ENCODE data around the gene IFI44.
A peak's percentile ranks its signal among the peaks of the same experiment; 100 is the strongest.

IFI44 gene, protein sequence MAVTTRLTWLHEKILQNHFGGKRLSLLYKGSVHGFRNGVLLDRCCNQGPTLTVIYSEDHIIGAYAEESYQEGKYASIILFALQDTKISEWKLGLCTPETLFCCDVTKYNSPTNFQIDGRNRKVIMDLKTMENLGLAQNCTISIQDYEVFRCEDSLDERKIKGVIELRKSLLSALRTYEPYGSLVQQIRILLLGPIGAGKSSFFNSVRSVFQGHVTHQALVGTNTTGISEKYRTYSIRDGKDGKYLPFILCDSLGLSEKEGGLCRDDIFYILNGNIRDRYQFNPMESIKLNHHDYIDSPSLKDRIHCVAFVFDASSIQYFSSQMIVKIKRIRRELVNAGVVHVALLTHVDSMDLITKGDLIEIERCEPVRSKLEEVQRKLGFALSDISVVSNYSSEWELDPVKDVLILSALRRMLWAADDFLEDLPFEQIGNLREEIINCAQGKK

DNA sequence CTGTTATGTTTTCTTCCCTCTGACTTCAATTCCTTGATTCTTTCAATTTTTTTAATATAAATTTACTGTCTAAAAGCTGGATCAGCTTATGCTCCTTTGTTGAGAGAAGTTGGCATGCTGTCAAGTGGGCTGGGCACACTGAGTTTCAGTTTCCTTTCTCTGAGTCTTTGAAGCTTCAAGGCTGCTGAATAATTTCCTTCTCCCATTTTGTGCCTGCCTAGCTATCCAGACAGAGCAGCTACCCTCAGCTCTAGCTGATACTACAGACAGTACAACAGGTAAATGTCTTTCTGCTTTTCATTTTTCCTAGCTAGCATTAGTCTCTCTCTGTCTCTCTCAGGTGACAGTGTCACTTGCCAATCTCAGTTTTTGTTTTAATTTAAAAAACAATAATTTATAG is at the start of gene IFI44:
TSS of gene IFI44 (plus strand) at position 204 of the 400 bp plus-strand sequence. CDS start 365 bp downstream, outside the sequence.
- Histone ChIP-seq H3K9ac (ENCODE audit: low read depth in 1 of 2, low read length in 2 of 2) (peak within 1 kb of the TSS; percentile 31 to 49), H3K4me1 (ENCODE audit: control insufficient read depth in 1 of 2, insufficient read depth in 2 of 2, low read length in 2 of 2) (peaks cover 5 to 8% of the 10 kb centered on the region in 2 donors), H3K4me3 (ENCODE audit: low read depth in 1 of 2, low read length in 2 of 2) (peak within 1 kb of the TSS; percentile 65 to 67), H3K27ac (ENCODE audit: low read depth, low read length) (no peak within 1 kb of the TSS), H3K9me3 (ENCODE audit: control insufficient read depth in 1 of 2, low read length in 2 of 2) (peaks cover 0 to 2% of the 10 kb centered on the region in 2 donors), H3K36me3 (ENCODE audit: control insufficient read depth in 1 of 2, insufficient read depth in 2 of 2, low read length in 2 of 2) (no peaks in the 10 kb centered on the region), H3K27me3 (ENCODE audit: control insufficient read depth in 1 of 2, insufficient read depth in 2 of 2, low read length in 2 of 2) (no peaks in the 10 kb centered on the region)

DNA sequence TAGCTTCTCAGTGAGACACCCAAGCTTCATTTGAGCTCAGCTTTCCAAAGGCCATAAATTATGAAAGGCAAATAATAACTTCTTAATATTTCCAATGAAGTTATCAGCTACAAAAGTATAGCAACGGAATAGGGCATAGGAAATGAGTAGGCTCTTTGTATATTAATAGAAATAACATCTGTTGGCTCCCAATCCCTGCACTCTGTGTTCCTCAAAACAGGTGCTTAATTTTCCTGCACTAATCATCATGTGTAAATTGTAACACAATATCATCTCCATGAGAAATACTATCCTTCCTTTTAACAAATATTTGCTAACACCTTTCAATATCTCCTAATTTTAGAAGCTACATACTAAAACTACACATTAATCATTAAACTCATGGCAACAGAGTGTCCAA is 48.6 kb upstream of the IFI44 start:
- Histone ChIP-seq H3K27me3 (ENCODE audit: control insufficient read depth in 1 of 2, insufficient read depth in 2 of 2, low read length in 2 of 2) (no peaks in the 10 kb centered on the region), H3K4me1 (ENCODE audit: control insufficient read depth in 1 of 2, insufficient read depth in 2 of 2, low read length in 2 of 2) (no peaks in the 10 kb centered on the region), H3K9me3 (ENCODE audit: control insufficient read depth in 1 of 2, low read length in 2 of 2) (no peaks in the 10 kb centered on the region), H3K27ac (ENCODE audit: low read depth, low read length) (no peak overlapping the region), H3K36me3 (ENCODE audit: control insufficient read depth in 1 of 2, insufficient read depth in 2 of 2, low read length in 2 of 2) (no peaks in the 10 kb centered on the region), H3K9ac (ENCODE audit: low read depth in 1 of 2, low read length in 2 of 2) (no peak overlapping the region), H3K4me3 (ENCODE audit: low read depth in 1 of 2, low read length in 2 of 2) (no peak overlapping the region)

DNA sequence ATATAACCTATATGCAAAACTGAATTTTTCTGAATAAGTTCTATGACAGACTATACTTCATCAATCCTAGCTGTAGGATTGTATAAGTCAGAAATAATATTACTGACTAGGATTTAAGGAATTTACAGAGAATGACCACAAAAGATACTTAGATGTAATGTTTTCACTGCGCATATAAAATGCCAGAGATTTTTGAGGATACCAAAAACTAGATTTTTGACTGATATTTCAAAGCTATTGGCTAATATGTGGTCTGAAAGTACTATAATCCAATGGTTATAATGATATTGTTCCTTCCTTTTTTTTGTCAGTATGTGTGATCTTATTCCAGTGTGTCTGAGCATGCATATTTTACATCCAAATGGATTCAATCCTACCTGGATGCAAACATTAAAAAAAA is 46.4 kb upstream of the IFI44 start:
- H3K36me3 ChIP-seq (ENCODE audit: control insufficient read depth in 1 of 2, insufficient read depth in 2 of 2, low read length in 2 of 2), result no peaks in the 10 kb centered on the region
- H3K27me3 ChIP-seq (ENCODE audit: control insufficient read depth in 1 of 2, insufficient read depth in 2 of 2, low read length in 2 of 2), result no peaks in the 10 kb centered on the region
- H3K4me3 ChIP-seq (ENCODE audit: low read depth in 1 of 2, low read length in 2 of 2), result no peak overlapping the region
- no peaks in the 10 kb centered on the region for H3K4me1 ChIP-seq (ENCODE audit: control insufficient read depth in 1 of 2, insufficient read depth in 2 of 2, low read length in 2 of 2)
- H3K9me3 ChIP-seq (ENCODE audit: control insufficient read depth in 1 of 2, low read length in 2 of 2), result no peaks in the 10 kb centered on the region
- H3K9ac ChIP-seq (ENCODE audit: low read depth in 1 of 2, low read length in 2 of 2), result no peak overlapping the region
- H3K27ac ChIP-seq (ENCODE audit: low read depth, low read length), result no peak overlapping the region

DNA sequence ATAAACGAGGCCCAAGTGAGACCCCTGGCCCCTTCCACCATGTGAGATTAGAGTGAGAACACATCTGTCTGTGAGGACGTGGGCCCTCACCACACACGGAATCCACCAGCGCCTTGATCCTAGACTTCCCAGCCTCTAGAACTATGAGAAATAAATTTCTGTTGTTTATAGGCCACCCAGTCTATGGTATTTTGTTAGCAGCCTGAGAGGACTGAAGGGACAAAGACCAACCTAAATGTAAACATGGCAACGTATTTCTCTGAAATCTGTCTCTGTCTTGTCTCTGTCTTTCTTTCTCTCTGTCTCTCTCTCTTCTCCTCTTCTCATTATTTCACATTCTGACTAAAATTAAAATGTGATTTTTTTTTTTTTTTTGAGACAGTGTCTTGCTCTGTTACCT is 45.0 kb upstream of the IFI44 start:
- Histone ChIP-seq H3K9ac (ENCODE audit: low read depth in 1 of 2, low read length in 2 of 2) (no peak overlapping the region), H3K4me3 (ENCODE audit: low read depth in 1 of 2, low read length in 2 of 2) (no peak overlapping the region), H3K36me3 (ENCODE audit: control insufficient read depth in 1 of 2, insufficient read depth in 2 of 2, low read length in 2 of 2) (no peaks in the 10 kb centered on the region), H3K27ac (ENCODE audit: low read depth, low read length) (no peak overlapping the region), H3K27me3 (ENCODE audit: control insufficient read depth in 1 of 2, insufficient read depth in 2 of 2, low read length in 2 of 2) (no peaks in the 10 kb centered on the region), H3K4me1 (ENCODE audit: control insufficient read depth in 1 of 2, insufficient read depth in 2 of 2, low read length in 2 of 2) (no peaks in the 10 kb centered on the region), H3K9me3 (ENCODE audit: control insufficient read depth in 1 of 2, low read length in 2 of 2) (no peaks in the 10 kb centered on the region)

DNA sequence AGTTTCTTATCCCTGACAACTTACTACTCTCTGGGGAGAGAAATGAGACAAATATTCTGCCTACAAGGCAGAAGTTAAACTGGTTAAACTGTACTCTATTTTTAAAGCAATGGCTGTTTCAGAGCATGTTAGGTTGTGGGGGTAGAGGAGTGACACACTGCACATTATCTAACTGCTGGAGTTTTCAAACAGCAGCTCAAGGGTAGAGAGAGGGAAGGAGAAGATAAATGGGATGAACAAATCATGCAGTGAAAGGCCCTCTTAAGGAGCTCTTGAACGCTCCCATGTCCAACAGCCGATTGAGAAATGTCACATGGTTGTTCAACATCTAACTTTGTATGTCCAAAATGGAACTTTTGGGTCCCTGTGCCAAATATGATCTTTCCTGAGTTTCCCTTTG is 43.4 kb upstream of the IFI44 start:
- Histone ChIP-seq H3K36me3 (ENCODE audit: control insufficient read depth in 1 of 2, insufficient read depth in 2 of 2, low read length in 2 of 2) (no peaks in the 10 kb centered on the region), H3K27me3 (ENCODE audit: control insufficient read depth in 1 of 2, insufficient read depth in 2 of 2, low read length in 2 of 2) (no peaks in the 10 kb centered on the region), H3K4me1 (ENCODE audit: control insufficient read depth in 1 of 2, insufficient read depth in 2 of 2, low read length in 2 of 2) (no peaks in the 10 kb centered on the region), H3K9me3 (ENCODE audit: control insufficient read depth in 1 of 2, low read length in 2 of 2) (no peaks in the 10 kb centered on the region), H3K4me3 (ENCODE audit: low read depth in 1 of 2, low read length in 2 of 2) (no peak overlapping the region), H3K9ac (ENCODE audit: low read depth in 1 of 2, low read length in 2 of 2) (no peak overlapping the region), H3K27ac (ENCODE audit: low read depth, low read length) (no peak overlapping the region)

DNA sequence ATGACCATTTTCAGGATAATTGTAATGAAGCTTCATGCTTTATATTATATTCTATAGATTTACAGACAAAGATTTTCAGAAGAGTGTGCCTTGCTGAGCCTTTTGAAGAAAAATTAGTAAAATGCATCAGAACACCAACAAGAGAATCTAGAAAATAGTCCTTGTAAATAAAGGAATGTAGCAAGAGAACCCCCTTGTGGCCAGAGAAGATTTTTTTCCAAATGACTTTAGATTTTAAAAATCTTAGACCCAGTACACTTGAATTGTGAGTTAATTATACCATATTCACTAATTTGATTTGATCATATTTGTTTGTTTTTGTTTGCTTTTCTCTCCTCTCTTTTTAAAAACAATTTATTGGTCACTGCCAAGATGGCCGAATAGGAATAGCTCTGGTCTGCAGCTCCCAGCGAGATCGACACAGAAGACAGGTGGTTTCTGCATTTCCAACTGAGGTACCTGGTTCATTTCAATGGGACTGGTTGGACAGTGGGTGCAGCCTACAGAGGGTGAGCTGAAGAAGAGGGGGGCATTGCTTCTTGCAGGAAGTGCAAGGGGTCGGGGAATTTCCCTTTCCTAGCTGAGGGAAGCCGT is 42.2 kb upstream of the IFI44 start:
- Histone ChIP-seq H3K36me3 (ENCODE audit: control insufficient read depth in 1 of 2, insufficient read depth in 2 of 2, low read length in 2 of 2) (no peaks in the 10 kb centered on the region), H3K4me3 (ENCODE audit: low read depth in 1 of 2, low read length in 2 of 2) (no peak overlapping the region), H3K27ac (ENCODE audit: low read depth, low read length) (no peak overlapping the region), H3K27me3 (ENCODE audit: control insufficient read depth in 1 of 2, insufficient read depth in 2 of 2, low read length in 2 of 2) (no peaks in the 10 kb centered on the region), H3K9me3 (ENCODE audit: control insufficient read depth in 1 of 2, low read length in 2 of 2) (no peaks in the 10 kb centered on the region), H3K9ac (ENCODE audit: low read depth in 1 of 2, low read length in 2 of 2) (no peak overlapping the region), H3K4me1 (ENCODE audit: control insufficient read depth in 1 of 2, insufficient read depth in 2 of 2, low read length in 2 of 2) (no peaks in the 10 kb centered on the region)

DNA sequence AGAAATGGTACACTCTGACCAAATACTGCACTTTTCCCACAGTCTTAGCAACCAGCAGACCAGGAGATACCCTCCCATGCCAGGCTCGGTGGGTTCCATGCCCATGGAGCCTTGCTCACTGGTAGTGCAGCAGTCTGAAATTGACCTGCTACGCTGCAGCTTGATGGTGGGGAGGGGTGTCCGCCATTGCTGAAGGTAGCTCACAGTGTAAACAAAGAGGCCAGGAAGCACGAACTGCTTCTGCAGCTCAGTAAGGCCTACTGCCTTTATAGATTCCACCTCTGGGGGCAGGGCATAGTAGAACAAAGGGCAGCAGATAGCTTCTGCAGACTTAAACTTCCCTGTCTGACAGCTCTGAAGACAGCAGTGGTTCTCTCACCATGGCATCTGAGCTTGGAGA is 41.7 kb upstream of the IFI44 start:
- no peak overlapping the region for H3K9ac ChIP-seq (ENCODE audit: low read depth in 1 of 2, low read length in 2 of 2)
- H3K9me3 ChIP-seq (ENCODE audit: control insufficient read depth in 1 of 2, low read length in 2 of 2), result no peaks in the 10 kb centered on the region
- no peak overlapping the region for H3K27ac ChIP-seq (ENCODE audit: low read depth, low read length)
- H3K36me3 ChIP-seq (ENCODE audit: control insufficient read depth in 1 of 2, insufficient read depth in 2 of 2, low read length in 2 of 2), result no peaks in the 10 kb centered on the region
- no peaks in the 10 kb centered on the region for H3K4me1 ChIP-seq (ENCODE audit: control insufficient read depth in 1 of 2, insufficient read depth in 2 of 2, low read length in 2 of 2)
- no peak overlapping the region for H3K4me3 ChIP-seq (ENCODE audit: low read depth in 1 of 2, low read length in 2 of 2)
- no peaks in the 10 kb centered on the region for H3K27me3 ChIP-seq (ENCODE audit: control insufficient read depth in 1 of 2, insufficient read depth in 2 of 2, low read length in 2 of 2)

DNA sequence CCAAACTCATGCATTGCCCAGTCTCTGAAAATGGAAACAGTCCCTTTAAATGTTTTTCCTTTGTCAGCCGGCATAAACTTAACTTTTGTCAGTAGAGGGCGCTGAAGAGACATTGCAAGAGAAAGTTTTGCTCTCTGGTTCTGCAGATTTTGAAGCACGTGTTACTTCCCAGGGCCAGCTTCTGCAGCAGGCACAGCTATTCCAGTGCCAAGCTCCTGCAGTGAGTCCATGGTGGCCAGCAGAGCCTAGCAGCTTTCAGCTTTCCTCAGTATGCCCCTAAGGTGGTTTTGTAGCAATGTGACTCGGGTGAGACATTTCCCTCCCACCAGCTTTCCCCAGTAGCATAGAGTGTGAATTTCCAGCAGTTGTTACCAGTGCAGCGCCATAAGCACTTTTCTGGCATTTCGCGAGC is 32.0 kb upstream of the IFI44 start:
- no peaks in the 10 kb centered on the region for H3K9me3 ChIP-seq (ENCODE audit: control insufficient read depth in 1 of 2, low read length in 2 of 2)
- no peak overlapping the region for H3K4me3 ChIP-seq (ENCODE audit: low read depth in 1 of 2, low read length in 2 of 2)
- H3K36me3 ChIP-seq (ENCODE audit: control insufficient read depth in 1 of 2, insufficient read depth in 2 of 2, low read length in 2 of 2), result no peaks in the 10 kb centered on the region
- no peak overlapping the region for H3K9ac ChIP-seq (ENCODE audit: low read depth in 1 of 2, low read length in 2 of 2)
- no peaks in the 10 kb centered on the region for H3K27me3 ChIP-seq (ENCODE audit: control insufficient read depth in 1 of 2, insufficient read depth in 2 of 2, low read length in 2 of 2)
- peaks cover 15 to 20% of the 10 kb centered on the region in 2 donors for H3K4me1 ChIP-seq (ENCODE audit: control insufficient read depth in 1 of 2, insufficient read depth in 2 of 2, low read length in 2 of 2)
- no peak overlapping the region for H3K27ac ChIP-seq (ENCODE audit: low read depth, low read length)

DNA sequence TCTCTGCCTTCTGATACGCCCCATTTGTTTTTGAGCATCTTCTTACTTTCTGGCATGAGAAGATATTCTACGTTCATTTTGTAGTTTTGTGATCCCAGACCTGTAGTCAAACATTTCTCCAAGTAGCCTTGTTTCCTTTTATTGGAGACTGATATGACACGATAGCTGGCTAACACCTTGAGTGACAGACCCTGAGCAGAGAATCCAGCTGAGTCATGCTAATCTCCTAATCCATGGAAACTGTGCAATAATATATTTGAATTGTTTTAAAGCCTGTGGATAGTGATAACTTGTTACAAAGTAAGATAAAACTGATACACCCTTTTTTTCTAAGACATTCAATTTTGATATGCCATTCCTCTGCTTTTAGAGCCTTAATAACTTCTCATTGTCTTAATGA is 30.6 kb upstream of the IFI44 start:
- H3K36me3 ChIP-seq (ENCODE audit: control insufficient read depth in 1 of 2, insufficient read depth in 2 of 2, low read length in 2 of 2), result no peaks in the 10 kb centered on the region
- no peaks in the 10 kb centered on the region for H3K27me3 ChIP-seq (ENCODE audit: control insufficient read depth in 1 of 2, insufficient read depth in 2 of 2, low read length in 2 of 2)
- H3K9me3 ChIP-seq (ENCODE audit: control insufficient read depth in 1 of 2, low read length in 2 of 2), result no peaks in the 10 kb centered on the region
- H3K27ac ChIP-seq (ENCODE audit: low read depth, low read length), result no peak overlapping the region
- no peak overlapping the region for H3K9ac ChIP-seq (ENCODE audit: low read depth in 1 of 2, low read length in 2 of 2)
- peak overlapping the region in 1 of 2 donors; percentile 54 for H3K4me3 ChIP-seq (ENCODE audit: low read depth in 1 of 2, low read length in 2 of 2)
- peaks cover 15 to 20% of the 10 kb centered on the region in 2 donors for H3K4me1 ChIP-seq (ENCODE audit: control insufficient read depth in 1 of 2, insufficient read depth in 2 of 2, low read length in 2 of 2)

DNA sequence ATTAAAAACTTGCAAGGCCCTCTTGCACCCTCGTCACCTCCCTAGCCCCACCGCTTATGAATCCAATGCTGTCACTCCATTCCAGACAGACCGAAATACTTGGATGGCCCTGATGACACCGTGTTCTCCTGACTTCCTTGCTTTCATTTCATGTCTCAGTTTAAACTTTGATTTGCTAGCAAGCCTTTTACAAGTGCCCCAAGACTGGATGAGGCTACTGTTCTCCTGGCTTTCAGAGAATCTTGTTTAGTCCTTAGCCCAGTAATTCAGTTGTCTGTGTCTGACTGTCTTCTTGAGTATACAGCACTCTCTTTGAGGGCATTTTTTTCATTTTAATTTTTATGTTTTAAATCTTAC is 30.2 kb upstream of the IFI44 start:
- Histone ChIP-seq H3K4me3 (ENCODE audit: low read depth in 1 of 2, low read length in 2 of 2) (peak overlapping the region; percentile 44 to 54), H3K4me1 (ENCODE audit: control insufficient read depth in 1 of 2, insufficient read depth in 2 of 2, low read length in 2 of 2) (peaks cover 15 to 20% of the 10 kb centered on the region in 2 donors), H3K36me3 (ENCODE audit: control insufficient read depth in 1 of 2, insufficient read depth in 2 of 2, low read length in 2 of 2) (no peaks in the 10 kb centered on the region), H3K27ac (ENCODE audit: low read depth, low read length) (no peak overlapping the region), H3K27me3 (ENCODE audit: control insufficient read depth in 1 of 2, insufficient read depth in 2 of 2, low read length in 2 of 2) (no peaks in the 10 kb centered on the region), H3K9me3 (ENCODE audit: control insufficient read depth in 1 of 2, low read length in 2 of 2) (no peaks in the 10 kb centered on the region), H3K9ac (ENCODE audit: low read depth in 1 of 2, low read length in 2 of 2) (peak overlapping the region in 1 of 2 donors; percentile 3)
